Measurements from ENCODE around the gene CAP2. TPM values are rescaled to one million over a fixed set of nuclear protein-coding genes. Genes with fewer than 3 reads are reported as not detected.

CAP2 gene
- total RNA-seq, 1 experiment from 2014 or later = 37.0 TPM

- no peak for TF ChIP-seq TCF7L2 (IDR thresholded peaks at IDR 0.05; ENCODE audit: low read depth, low read length)
- no peak for TF ChIP-seq REST (IDR thresholded peaks at IDR 0.05; ENCODE audit: insufficient read depth in 1 of 2, low read depth in 2 of 2, low read length in 1 of 2)
- TF ChIP-seq POLR2AphosphoS5 (IDR thresholded peaks at IDR 0.05; ENCODE audit: low read depth, low read length) = no peak
- no peak for TF ChIP-seq SIN3A (IDR thresholded peaks at IDR 0.05; ENCODE audit: borderline replicate concordance, insufficient read depth, low read depth, low read length)
- TF ChIP-seq CTCF (IDR thresholded peaks at IDR 0.05) = no peak
- intact Hi-C loops (cut with micrococcal nuclease; ENCODE audit: unreplicated experiment) (no loop called here), in situ Hi-C loops (cut with HindIII; ENCODE audit: low pct_unique_long_range_greater_than_20kb, low sequenced_read_pairs) (no loop called here)
- no peak overlapping the region for H3K4me3 ChIP-seq (ENCODE audit: low read depth in 2 of 2, low read length in 2 of 2)
- peaks cover 13% of the 10 kb centered on the region; the same call in 1 of the 2 replicates for H3K4me1 ChIP-seq (ENCODE audit: control insufficient read depth, insufficient read depth, low read length)
- H3K27ac ChIP-seq (ENCODE audit: low read length) = no peak overlapping the region
- ATAC-seq (no peak), DNase-seq (ENCODE audit: low read depth, low spot score) (no peak)
- H3K36me3 ChIP-seq (ENCODE audit: control insufficient read depth, insufficient read depth, low read length) = no peaks in the 10 kb centered on the region
- no TSS peak for BruUV-seq (replicated peaks)
- H3K27me3 ChIP-seq (ENCODE audit: control insufficient read depth, insufficient read depth, low read length) = no peaks in the 10 kb centered on the region
- ChIA-PET POLR2A (no interaction called here), CTCF (no interaction called here)
- no peaks in the 10 kb centered on the region for H3K9me3 ChIP-seq (ENCODE audit: control insufficient read depth, insufficient read depth, low read depth, low read length)
These were observed 83.1 kb downstream of the CAP2 start for GRCh38 chr6:17476511-17476910.

DNA sequence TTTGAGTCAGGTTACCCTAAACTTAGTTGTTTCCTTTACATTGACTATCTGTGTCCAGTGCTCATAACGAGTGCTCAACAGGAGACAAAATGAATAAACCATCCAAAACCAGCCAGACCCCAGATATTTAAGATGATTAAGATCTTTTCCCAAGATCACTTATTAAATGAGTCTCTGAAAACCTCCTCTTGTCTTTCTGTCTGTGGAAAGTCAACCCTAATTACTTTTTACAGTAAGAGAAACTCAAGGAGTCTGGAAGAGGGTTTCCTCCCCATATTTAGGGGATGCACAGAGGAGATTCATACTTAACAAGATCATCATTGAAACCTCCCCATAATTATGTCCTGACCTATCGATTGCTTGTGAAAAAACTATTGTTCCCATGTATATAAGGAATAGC, 84.0 kb downstream of the CAP2 start:
- POLR2A ChIA-PET = no interaction called here
- in situ Hi-C loops (cut with HindIII; ENCODE audit: low pct_unique_long_range_greater_than_20kb, low sequenced_read_pairs) = no loop called here

More for the DNA sequence above, 84.0 kb downstream of the CAP2 start:
- TF ChIP-seq SIN3A (IDR thresholded peaks at IDR 0.05; ENCODE audit: borderline replicate concordance, insufficient read depth, low read depth, low read length) = no peak
- no peak for TF ChIP-seq REST (IDR thresholded peaks at IDR 0.05; ENCODE audit: insufficient read depth in 1 of 2, low read depth in 2 of 2, low read length in 1 of 2)
- TF ChIP-seq POLR2AphosphoS5 (IDR thresholded peaks at IDR 0.05; ENCODE audit: low read depth, low read length) = no peak
- TF ChIP-seq TCF7L2 (IDR thresholded peaks at IDR 0.05; ENCODE audit: low read depth, low read length) = no peak
- TF ChIP-seq CTCF (IDR thresholded peaks at IDR 0.05) = no peak
- no peak for ATAC-seq
- no TSS peak for BruUV-seq (replicated peaks)
- CTCF ChIA-PET = no interaction called here
- intact Hi-C loops (cut with micrococcal nuclease; ENCODE audit: unreplicated experiment) = no loop called here
- Histone ChIP-seq H3K4me1 (ENCODE audit: control insufficient read depth, insufficient read depth, low read length) (peaks cover 13% of the 10 kb centered on the region; the same call in 1 of the 2 replicates), H3K27me3 (ENCODE audit: control insufficient read depth, insufficient read depth, low read length) (no peaks in the 10 kb centered on the region), H3K4me3 (ENCODE audit: low read depth in 2 of 2, low read length in 2 of 2) (no peak overlapping the region), H3K36me3 (ENCODE audit: control insufficient read depth, insufficient read depth, low read length) (no peaks in the 10 kb centered on the region), H3K27ac (ENCODE audit: low read length) (no peak overlapping the region), H3K9me3 (ENCODE audit: control insufficient read depth, insufficient read depth, low read depth, low read length) (no peaks in the 10 kb centered on the region)
- DNase-seq (ENCODE audit: low read depth, low spot score) = no peak
